Measurements from ENCODE around the gene SERTAD1.

DNA sequence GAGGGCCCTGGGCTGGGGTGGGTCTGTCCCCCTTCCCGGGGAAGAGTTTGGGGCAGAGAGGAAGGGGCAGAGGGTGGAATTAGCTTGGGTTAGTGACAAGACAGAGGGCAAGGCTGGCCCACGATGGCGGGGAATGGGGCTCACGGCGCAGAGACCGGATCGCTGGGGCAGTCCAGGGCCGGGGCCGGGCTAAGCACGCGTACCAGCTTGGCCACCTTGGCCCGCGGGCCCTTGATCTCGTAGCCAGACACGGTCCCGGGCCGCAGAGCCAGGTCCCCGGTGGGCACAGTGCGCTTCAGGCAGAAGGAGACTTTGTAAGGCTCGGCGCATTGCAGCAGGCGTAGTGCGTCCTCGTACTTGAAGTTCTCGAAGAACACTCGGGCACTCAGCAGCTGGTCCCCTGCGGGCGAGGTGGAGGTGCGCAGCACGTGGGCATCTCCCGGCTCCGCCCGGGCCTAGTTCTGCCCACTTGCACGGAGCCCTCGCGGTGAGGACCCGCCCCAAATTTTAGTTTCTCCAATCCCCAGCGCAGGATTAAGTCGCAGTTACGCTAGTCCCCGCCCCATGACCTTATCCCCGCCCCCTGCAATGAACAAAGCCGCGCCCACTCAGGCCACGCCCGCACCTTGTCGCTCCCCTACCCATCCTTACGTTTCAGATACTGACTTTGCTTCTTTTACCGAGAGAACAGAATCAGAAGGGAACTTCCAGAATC is 27.2 kb downstream of the SERTAD1 start:
- TF ChIP-seq, protein P1, sequence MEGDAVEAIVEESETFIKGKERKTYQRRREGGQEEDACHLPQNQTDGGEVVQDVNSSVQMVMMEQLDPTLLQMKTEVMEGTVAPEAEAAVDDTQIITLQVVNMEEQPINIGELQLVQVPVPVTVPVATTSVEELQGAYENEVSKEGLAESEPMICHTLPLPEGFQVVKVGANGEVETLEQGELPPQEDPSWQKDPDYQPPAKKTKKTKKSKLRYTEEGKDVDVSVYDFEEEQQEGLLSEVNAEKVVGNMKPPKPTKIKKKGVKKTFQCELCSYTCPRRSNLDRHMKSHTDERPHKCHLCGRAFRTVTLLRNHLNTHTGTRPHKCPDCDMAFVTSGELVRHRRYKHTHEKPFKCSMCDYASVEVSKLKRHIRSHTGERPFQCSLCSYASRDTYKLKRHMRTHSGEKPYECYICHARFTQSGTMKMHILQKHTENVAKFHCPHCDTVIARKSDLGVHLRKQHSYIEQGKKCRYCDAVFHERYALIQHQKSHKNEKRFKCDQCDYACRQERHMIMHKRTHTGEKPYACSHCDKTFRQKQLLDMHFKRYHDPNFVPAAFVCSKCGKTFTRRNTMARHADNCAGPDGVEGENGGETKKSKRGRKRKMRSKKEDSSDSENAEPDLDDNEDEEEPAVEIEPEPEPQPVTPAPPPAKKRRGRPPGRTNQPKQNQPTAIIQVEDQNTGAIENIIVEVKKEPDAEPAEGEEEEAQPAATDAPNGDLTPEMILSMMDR (IDR thresholded peaks at IDR 0.05), result no peak
- TF ChIP-seq GABPA (IDR thresholded peaks at IDR 0.05; ENCODE audit: low read depth), result no peak
- TF ChIP-seq SIN3A (IDR thresholded peaks at IDR 0.05; ENCODE audit: borderline replicate concordance, low read depth, low read length), result no peak
- TF ChIP-seq, protein P2, sequence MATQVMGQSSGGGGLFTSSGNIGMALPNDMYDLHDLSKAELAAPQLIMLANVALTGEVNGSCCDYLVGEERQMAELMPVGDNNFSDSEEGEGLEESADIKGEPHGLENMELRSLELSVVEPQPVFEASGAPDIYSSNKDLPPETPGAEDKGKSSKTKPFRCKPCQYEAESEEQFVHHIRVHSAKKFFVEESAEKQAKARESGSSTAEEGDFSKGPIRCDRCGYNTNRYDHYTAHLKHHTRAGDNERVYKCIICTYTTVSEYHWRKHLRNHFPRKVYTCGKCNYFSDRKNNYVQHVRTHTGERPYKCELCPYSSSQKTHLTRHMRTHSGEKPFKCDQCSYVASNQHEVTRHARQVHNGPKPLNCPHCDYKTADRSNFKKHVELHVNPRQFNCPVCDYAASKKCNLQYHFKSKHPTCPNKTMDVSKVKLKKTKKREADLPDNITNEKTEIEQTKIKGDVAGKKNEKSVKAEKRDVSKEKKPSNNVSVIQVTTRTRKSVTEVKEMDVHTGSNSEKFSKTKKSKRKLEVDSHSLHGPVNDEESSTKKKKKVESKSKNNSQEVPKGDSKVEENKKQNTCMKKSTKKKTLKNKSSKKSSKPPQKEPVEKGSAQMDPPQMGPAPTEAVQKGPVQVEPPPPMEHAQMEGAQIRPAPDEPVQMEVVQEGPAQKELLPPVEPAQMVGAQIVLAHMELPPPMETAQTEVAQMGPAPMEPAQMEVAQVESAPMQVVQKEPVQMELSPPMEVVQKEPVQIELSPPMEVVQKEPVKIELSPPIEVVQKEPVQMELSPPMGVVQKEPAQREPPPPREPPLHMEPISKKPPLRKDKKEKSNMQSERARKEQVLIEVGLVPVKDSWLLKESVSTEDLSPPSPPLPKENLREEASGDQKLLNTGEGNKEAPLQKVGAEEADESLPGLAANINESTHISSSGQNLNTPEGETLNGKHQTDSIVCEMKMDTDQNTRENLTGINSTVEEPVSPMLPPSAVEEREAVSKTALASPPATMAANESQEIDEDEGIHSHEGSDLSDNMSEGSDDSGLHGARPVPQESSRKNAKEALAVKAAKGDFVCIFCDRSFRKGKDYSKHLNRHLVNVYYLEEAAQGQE (IDR thresholded peaks at IDR 0.05; ENCODE audit: low read depth, low read length), result no peak
- TF ChIP-seq, protein P3, sequence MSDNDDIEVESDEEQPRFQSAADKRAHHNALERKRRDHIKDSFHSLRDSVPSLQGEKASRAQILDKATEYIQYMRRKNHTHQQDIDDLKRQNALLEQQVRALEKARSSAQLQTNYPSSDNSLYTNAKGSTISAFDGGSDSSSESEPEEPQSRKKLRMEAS (IDR thresholded peaks at IDR 0.05; ENCODE audit: low read depth), result no peak
- no peak for TF ChIP-seq GATA2 (CRISPR knock-in tag; IDR thresholded peaks at IDR 0.05)
- TF ChIP-seq, protein P4, sequence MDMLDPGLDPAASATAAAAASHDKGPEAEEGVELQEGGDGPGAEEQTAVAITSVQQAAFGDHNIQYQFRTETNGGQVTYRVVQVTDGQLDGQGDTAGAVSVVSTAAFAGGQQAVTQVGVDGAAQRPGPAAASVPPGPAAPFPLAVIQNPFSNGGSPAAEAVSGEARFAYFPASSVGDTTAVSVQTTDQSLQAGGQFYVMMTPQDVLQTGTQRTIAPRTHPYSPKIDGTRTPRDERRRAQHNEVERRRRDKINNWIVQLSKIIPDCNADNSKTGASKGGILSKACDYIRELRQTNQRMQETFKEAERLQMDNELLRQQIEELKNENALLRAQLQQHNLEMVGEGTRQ (IDR thresholded peaks at IDR 0.05; ENCODE audit: borderline replicate concordance, low read depth, low read length), result no peak
- no peak for TF ChIP-seq POLR2AphosphoS5 (IDR thresholded peaks at IDR 0.05; ENCODE audit: low read depth, low read length)
- TF ChIP-seq TEAD4 (IDR thresholded peaks at IDR 0.05; ENCODE audit: borderline replicate concordance, insufficient read depth), result no peak
- TF ChIP-seq MXI1 (IDR thresholded peaks at IDR 0.05; ENCODE audit: low read depth, low read length), result no peak
- no peak for TF ChIP-seq SMC3 (IDR thresholded peaks at IDR 0.05; ENCODE audit: low read depth, low read length)
- TF ChIP-seq CHD2 (IDR thresholded peaks at IDR 0.05; ENCODE audit: low read length, partially characterized antibody), result no peak
- TF ChIP-seq TAF1 (IDR thresholded peaks at IDR 0.05; ENCODE audit: borderline replicate concordance, low read depth, low read length), result no peak
- TF ChIP-seq EZH2phosphoT487 (IDR thresholded peaks at IDR 0.05; ENCODE audit: borderline replicate concordance, low read depth), result no peak
